Transverse colon (tissue), 4 donors: ENCODE measurements around the gene JMJD6. TPM values are rescaled to one million over a fixed set of nuclear protein-coding genes. Genes with fewer than 3 reads are reported as not detected.

Experiments
- DNase-seq: peaks from one replicate; pipeline ENCODE4 v3.0.0-alpha.2; 2019
- H3K27ac ChIP-seq, 4 donors: fragments of 200-600 bp; sonication (generic); 2 replicates each; pipeline ENCODE4 v1.5.1; 2016 to 2018; ENCODE audit warnings: inconsistent platforms in 4 of 4
- H3K27me3 ChIP-seq: fragments of 200-600 bp; sonication (generic); 2 replicates; pipeline ENCODE4 v1.5.1; 2017; ENCODE audit warnings: inconsistent platforms
- H3K36me3 ChIP-seq, 4 donors: fragments of 200-600 bp; sonication (generic); 2 replicates each; pipeline ENCODE4 v1.5.1; 2017 to 2019; ENCODE audit warnings: inconsistent platforms in 4 of 4
- H3K4me1 ChIP-seq, 4 donors: fragments of 200-600 bp; sonication (generic); 2 replicates each; pipeline ENCODE4 v1.5.1; 2017 to 2020; ENCODE audit warnings: inconsistent platforms in 4 of 4
- H3K4me3 ChIP-seq, 4 donors: fragments of 200-600 bp; sonication (generic); 1 replicate in 1 of 4; 2 replicates in 3 of 4; pipeline versions ENCODE4 v1.5.1 to v1.6.1; 2017 to 2019; ENCODE audit warnings: inconsistent platforms in 4 of 4
- H3K9me3 ChIP-seq, 2 donors: fragments of 200-600 bp; sonication (generic); 2 replicates each; pipeline ENCODE4 v1.5.1; 2017 to 2019; ENCODE audit warnings: inconsistent platforms in 2 of 2
- EP300 ChIP-seq: sonication (generic); formaldehyde crosslinking; IDR thresholded peaks from one replicate; pipeline ENCODE4 v1.6.1; 2017; ENCODE audit warnings: antibody characterized with exemption, low read depth
- POLR2A ChIP-seq: fragments of 450-650 bp; IDR thresholded peaks from one replicate; pipeline ENCODE4 v1.6.1; 2016; ENCODE audit warnings: antibody characterized with exemption, mild to moderate bottlenecking, moderate library complexity
- POLR2AphosphoS5 ChIP-seq, 3 donors: sonication (generic); formaldehyde crosslinking; IDR thresholded peaks; one replicate each; pipeline ENCODE4 v1.6.1; 2016; ENCODE audit warnings: antibody characterized with exemption in 3 of 3
- WGBS, 2 donors: methylation state at CpG; one replicate each; pipeline ENCODE4 v1.1.5; 2018; ENCODE audit warnings: low coverage in 1 of 2; 5-methylcytosine and 5-hydroxymethylcytosine counted together
- in situ Hi-C, 4 donors: fragments of 200-750 bp; cut with MboI; loops; one replicate each; pipeline versions ENCODE4 v1.15.0 to v1.15.1; 2017; ENCODE audit warnings: low sequenced_read_pairs in 3 of 4, low pct_ligation_motif_present in 1 of 4, low pct_unique_long_range_greater_than_20kb in 1 of 4
- intact Hi-C: fragments of 100-400 bp; cut with DNase I; formaldehyde crosslinking; loops from one replicate; pipeline ENCODE4 v1.15.1; 2023; ENCODE audit warnings: low total_unique reads
- total RNA-seq, 4 donors: library from RNA; depleted of rRNA; stranded (reverse); fragments of >200 nt; gene quantifications; one replicate each; pipeline ENCODE4 v1.1.0, GENCODE V29; 2016
- TF ChIP-seq, protein P1 (sequence below), 5 experiments: fragments of 200-600 bp in 3 of 5; fragments of 450-650 bp in 2 of 5; sonication (generic) in 3 of 5; IDR thresholded peaks; 1 replicate in 2 of 5; 2 replicates in 3 of 5; pipeline ENCODE4 v1.5.1; 2016 to 2017; ENCODE audit warnings: antibody characterized with exemption in 5 of 5, inconsistent platforms in 3 of 5, mild to moderate bottlenecking in 2 of 5, moderate library complexity in 1 of 5

Gene JMJD6
- total RNA-seq, 4 donors from 2014 or later = 25.4 to 58.4 (median 26.9) TPM

DNA sequence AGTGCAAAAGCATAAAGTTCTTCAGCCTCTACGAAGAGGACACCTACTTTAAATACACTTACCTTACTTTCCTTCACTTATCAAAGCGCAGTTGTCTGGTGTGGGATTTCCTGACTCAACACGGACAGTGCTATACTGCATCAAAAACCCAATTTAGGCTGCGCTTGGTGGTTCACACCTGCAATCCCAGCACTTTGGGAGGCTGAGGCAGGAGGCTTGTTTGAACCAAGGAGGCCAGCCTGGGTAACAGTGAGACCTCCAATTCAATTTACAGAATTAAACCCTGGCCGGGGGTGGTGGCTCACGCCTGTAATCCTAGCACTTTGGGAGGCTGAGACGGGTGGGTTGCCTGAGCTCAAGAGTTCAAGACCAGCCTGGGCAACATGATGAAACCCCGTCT, 4.1 kb downstream of the JMJD6 start:
- in situ Hi-C loops (loop anchor here in 1 of 4 donors (25.0 kb wide), 1 partner anchor 185 kb away; the partner anchor contains the start of genes CYGB and PRCD), intact Hi-C loops (loop anchor here (10.0 kb wide), 1 partner anchor 937 kb away; the partner anchor contains the start of gene UNK)
- peaks cover 13 to 31% (median 24%) of the 10 kb centered on the region in 4 donors for H3K4me1 ChIP-seq
- no peak overlapping the region for H3K27ac ChIP-seq
- peaks cover 0 to 60% (median 31%) of the 10 kb centered on the region in 4 donors for H3K36me3 ChIP-seq
- WGBS, 2 donors = 83 to 91% methylated on average over 4 to 8 of the region's 8 CpGs
- H3K4me3 ChIP-seq = no peak overlapping the region
- DNase-seq = no peak
- no peaks in the 10 kb centered on the region for H3K27me3 ChIP-seq
- H3K9me3 ChIP-seq = no peaks in the 10 kb centered on the region
- TF ChIP-seq POLR2AphosphoS5 (IDR thresholded peaks at IDR 0.05) (no peak), POLR2A (no peak), EP300 (no peak)
- TF ChIP-seq, protein P1, sequence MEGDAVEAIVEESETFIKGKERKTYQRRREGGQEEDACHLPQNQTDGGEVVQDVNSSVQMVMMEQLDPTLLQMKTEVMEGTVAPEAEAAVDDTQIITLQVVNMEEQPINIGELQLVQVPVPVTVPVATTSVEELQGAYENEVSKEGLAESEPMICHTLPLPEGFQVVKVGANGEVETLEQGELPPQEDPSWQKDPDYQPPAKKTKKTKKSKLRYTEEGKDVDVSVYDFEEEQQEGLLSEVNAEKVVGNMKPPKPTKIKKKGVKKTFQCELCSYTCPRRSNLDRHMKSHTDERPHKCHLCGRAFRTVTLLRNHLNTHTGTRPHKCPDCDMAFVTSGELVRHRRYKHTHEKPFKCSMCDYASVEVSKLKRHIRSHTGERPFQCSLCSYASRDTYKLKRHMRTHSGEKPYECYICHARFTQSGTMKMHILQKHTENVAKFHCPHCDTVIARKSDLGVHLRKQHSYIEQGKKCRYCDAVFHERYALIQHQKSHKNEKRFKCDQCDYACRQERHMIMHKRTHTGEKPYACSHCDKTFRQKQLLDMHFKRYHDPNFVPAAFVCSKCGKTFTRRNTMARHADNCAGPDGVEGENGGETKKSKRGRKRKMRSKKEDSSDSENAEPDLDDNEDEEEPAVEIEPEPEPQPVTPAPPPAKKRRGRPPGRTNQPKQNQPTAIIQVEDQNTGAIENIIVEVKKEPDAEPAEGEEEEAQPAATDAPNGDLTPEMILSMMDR (IDR thresholded peaks at IDR 0.05) = no peak

DNA sequence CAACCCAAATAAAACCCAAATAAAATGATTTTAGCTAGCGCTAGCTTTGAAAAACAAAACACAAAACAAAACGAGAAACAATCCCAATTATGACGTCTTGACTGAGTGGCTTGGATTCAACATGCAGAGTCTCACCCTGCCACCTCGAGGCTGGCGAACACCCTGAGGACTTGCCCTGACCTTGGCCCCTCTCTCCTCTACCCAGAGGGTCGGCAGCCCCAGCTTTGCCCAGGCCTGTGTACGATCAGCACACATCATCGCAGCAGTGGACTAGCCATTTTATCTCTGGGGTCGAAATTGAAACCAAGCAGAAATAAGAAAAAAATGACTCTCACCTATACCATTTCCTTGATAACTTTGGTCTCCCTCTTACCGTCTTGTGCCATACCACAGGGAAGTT, 4.9 kb downstream of the JMJD6 start:
- intact Hi-C loops (loop anchor here (10.0 kb wide), 1 partner anchor 937 kb away; the partner anchor contains the start of gene UNK), in situ Hi-C loops (loop anchor here in 1 of 4 donors (25.0 kb wide), 1 partner anchor 184 kb away; the partner anchor contains the start of genes CYGB and PRCD)
- H3K27me3 ChIP-seq = no peaks in the 10 kb centered on the region
- H3K27ac ChIP-seq = no peak overlapping the region
- H3K36me3 ChIP-seq = peaks cover 0 to 66% (median 34%) of the 10 kb centered on the region in 4 donors
- WGBS, 2 donors = 86 to 92% methylated on average over 5 to 10 of the region's 10 CpGs
- H3K9me3 ChIP-seq = no peaks in the 10 kb centered on the region
- TF ChIP-seq, protein P1 (IDR thresholded peaks at IDR 0.05) = no peak
- TF ChIP-seq POLR2A (no peak), EP300 (no peak), POLR2AphosphoS5 (IDR thresholded peaks at IDR 0.05) (no peak)
- DNase-seq = no peak
- peaks cover 13 to 34% (median 22%) of the 10 kb centered on the region in 4 donors for H3K4me1 ChIP-seq
- H3K4me3 ChIP-seq = no peak overlapping the region

DNA sequence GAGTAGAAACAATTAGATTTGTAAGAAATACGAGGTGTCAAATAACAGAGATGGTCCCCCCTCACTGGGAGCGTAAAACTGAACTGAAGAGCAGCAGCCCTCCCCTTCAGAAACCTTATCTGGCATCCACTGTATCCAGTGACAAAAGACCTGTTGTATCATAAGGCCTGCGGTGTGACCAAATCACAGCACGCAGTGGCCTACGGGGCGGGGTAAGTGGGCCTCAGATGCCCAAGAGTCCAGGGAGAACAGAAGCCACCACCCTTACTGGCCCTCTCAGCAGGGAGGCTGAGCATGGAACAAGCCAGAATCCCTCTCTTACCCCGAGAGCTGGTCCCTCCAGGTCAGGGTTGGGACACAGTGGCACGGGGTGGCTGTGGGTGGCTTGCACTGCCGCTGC, 5.5 kb downstream of the JMJD6 start:
- intact Hi-C loops (loop anchor here (10.0 kb wide), 1 partner anchor 936 kb away; the partner anchor contains the start of gene UNK), in situ Hi-C loops (loop anchor here in 1 of 4 donors (25.0 kb wide), 1 partner anchor 184 kb away; the partner anchor contains the start of genes CYGB and PRCD)
- no peak for DNase-seq
- no peak for TF ChIP-seq POLR2A
- no peak for TF ChIP-seq POLR2AphosphoS5 (IDR thresholded peaks at IDR 0.05)
- no peak for TF ChIP-seq EP300
- TF ChIP-seq, protein P1 (IDR thresholded peaks at IDR 0.05) = no peak
- H3K9me3 ChIP-seq = no peaks in the 10 kb centered on the region
- H3K36me3 ChIP-seq = peaks cover 0 to 71% (median 34%) of the 10 kb centered on the region in 4 donors
- H3K27me3 ChIP-seq = no peaks in the 10 kb centered on the region
- no peak overlapping the region for H3K4me3 ChIP-seq
- peaks cover 13 to 38% (median 22%) of the 10 kb centered on the region in 4 donors for H3K4me1 ChIP-seq
- WGBS, 2 donors = 88 to 92% methylated on average over 2 to 9 of the region's 9 CpGs
- H3K27ac ChIP-seq = no peak overlapping the region

DNA sequence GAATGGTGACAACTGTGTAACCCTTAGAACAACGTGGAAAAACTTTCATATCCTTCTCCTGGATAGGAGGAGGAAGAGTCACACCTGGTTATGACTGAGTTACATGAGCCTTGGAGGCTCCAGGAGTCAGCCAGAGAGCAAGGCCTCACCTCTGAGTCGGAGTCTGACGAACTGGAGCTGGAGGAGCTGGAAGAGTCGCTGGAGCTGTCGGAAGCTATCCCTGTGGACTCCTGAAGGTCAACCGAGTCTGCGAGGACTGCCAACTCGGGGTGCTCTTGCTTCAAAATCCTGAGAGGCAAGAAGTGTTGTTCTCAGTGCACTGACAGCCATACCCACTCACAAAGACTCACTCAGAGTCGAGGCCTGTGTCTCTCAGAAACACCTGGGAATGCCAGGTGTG, 6.2 kb downstream of the JMJD6 start:
- no peak overlapping the region for H3K4me3 ChIP-seq
- no peaks in the 10 kb centered on the region for H3K27me3 ChIP-seq
- no peaks in the 10 kb centered on the region for H3K9me3 ChIP-seq
- intact Hi-C loops = loop anchor here (10.0 kb wide), 1 partner anchor 935 kb away; the partner anchor contains the start of gene UNK
- H3K36me3 ChIP-seq = peaks cover 0 to 78% (median 34%) of the 10 kb centered on the region in 4 donors
- 94% methylated on average over 9 of the region's 9 CpGs; no CpG with 5 or more reads in 1 of the 2 donors for WGBS, 2 donors
- H3K27ac ChIP-seq = no peak overlapping the region
- H3K4me1 ChIP-seq = peaks cover 16 to 41% (median 19%) of the 10 kb centered on the region in 4 donors
- TF ChIP-seq POLR2AphosphoS5 (IDR thresholded peaks at IDR 0.05) (no peak), POLR2A (no peak), EP300 (no peak)
- TF ChIP-seq, protein P1 (IDR thresholded peaks at IDR 0.05) = no peak
- in situ Hi-C loops = loop anchor here in 1 of 4 donors (25.0 kb wide), 1 partner anchor 183 kb away; the partner anchor contains the start of genes CYGB and PRCD
- DNase-seq = no peak
